ENCODE results near the gene CACNG7.
"Not testable (repeated sequence)": the region's sequence is repeated elsewhere in the genome, so short reads cannot be mapped to it uniquely, and the experiment has no call there.

The CACNG7 gene

DNA sequence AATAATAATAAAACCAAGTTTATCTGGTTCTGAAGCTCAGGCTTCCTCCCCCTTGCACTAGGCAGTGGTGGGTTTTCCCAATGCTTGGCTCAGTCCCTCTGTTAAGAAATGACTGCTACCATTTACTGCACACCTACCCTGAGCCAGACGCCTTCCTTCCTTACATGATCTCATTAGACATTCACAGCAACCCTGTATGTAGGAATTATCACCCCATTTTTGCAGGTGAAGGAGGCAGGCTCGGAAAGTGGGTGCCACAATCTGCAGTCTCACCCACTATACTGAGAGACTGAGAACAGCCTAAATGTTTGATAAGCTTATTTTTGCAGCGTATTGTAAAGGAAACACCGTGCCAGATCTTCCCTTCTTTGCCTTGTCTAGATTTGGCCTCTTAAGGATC is 35.3 kb downstream of the CACNG7 start:
- H3K9ac ChIP-seq (ENCODE audit: insufficient read length, low read depth): no peak overlapping the region
- H3K36me3 ChIP-seq (ENCODE audit: insufficient read depth, insufficient read length, low read length): no peaks in the 10 kb centered on the region
- no peak for TF ChIP-seq YY1 (IDR thresholded peaks at IDR 0.05; ENCODE audit: insufficient read depth, insufficient read length)
- no peak for TF ChIP-seq SUZ12 (IDR thresholded peaks at IDR 0.05; ENCODE audit: extremely low read depth, insufficient read depth, insufficient read length)
- peaks cover 4% of the 10 kb centered on the region for H3K4me1 ChIP-seq (ENCODE audit: insufficient read depth, insufficient read length)
- no peak for DNase-seq (ENCODE audit: low read depth, low spot score)
- no peaks in the 10 kb centered on the region for H3K9me3 ChIP-seq (ENCODE audit: insufficient read depth, low read length)
- no peaks in the 10 kb centered on the region for H3K27me3 ChIP-seq (ENCODE audit: insufficient read depth, insufficient read length)
- H3K4me3 ChIP-seq (ENCODE audit: insufficient read length, low read depth): no peak overlapping the region

DNA sequence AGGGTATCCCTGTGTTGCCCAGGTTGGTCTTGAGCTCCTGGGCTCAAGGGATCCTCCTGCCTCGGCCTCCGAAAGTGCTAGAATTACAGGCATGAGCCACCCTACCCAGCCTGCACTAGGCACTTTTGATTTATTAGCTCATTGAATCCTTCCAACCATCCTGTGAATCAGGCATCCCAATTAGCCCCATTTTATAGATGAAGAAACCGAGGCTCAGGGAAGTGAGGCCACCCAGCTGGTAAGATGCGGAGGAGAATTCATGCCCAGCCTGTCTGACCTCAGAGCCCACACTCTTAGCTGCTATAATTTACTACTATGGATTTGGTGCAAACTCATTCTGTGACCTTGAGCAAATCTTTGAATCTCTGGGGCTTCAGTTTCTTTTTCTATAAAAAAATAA is 35.9 kb downstream of the CACNG7 start:
- no peaks in the 10 kb centered on the region for H3K27me3 ChIP-seq (ENCODE audit: insufficient read depth, insufficient read length)
- no peaks in the 10 kb centered on the region for H3K36me3 ChIP-seq (ENCODE audit: insufficient read depth, insufficient read length, low read length)
- peaks cover 4% of the 10 kb centered on the region for H3K4me1 ChIP-seq (ENCODE audit: insufficient read depth, insufficient read length)
- DNase-seq (ENCODE audit: low read depth, low spot score): no peak
- TF ChIP-seq SUZ12 (IDR thresholded peaks at IDR 0.05; ENCODE audit: extremely low read depth, insufficient read depth, insufficient read length) (no peak), YY1 (IDR thresholded peaks at IDR 0.05; ENCODE audit: insufficient read depth, insufficient read length) (no peak), ZNF274 (IDR thresholded peaks at IDR 0.05; ENCODE audit: low read depth, low read length) (no peak)
- H3K4me3 ChIP-seq (ENCODE audit: insufficient read length, low read depth): no peak overlapping the region
- no peaks in the 10 kb centered on the region for H3K9me3 ChIP-seq (ENCODE audit: insufficient read depth, low read length)
- H3K9ac ChIP-seq (ENCODE audit: insufficient read length, low read depth): no peak overlapping the region

DNA sequence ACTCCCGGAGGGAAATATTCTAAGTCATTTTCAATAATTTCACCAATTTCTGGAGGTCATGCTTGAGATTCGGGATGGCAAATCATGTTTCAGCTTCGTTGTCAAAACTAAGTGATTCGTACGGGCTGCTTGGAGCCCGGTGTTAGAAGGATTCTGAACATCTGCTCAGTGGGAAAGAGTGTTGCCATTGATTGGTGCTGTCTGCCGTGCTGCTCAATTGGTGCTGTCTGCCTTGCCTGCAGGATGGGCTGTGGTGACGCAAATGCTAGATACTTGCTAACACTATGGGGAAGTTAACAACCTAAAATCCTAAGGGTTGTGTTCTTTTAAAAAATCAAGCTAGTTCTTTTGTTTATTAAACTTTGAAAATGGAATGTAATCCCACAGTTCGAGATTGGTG is 36.4 kb downstream of the CACNG7 start:
- TF ChIP-seq YY1 (IDR thresholded peaks at IDR 0.05; ENCODE audit: insufficient read depth, insufficient read length) (no peak), ZNF274 (IDR thresholded peaks at IDR 0.05; ENCODE audit: low read depth, low read length) (no peak), SUZ12 (IDR thresholded peaks at IDR 0.05; ENCODE audit: extremely low read depth, insufficient read depth, insufficient read length) (no peak)
- H3K27me3 ChIP-seq (ENCODE audit: insufficient read depth, insufficient read length): no peaks in the 10 kb centered on the region
- no peaks in the 10 kb centered on the region for H3K9me3 ChIP-seq (ENCODE audit: insufficient read depth, low read length)
- H3K9ac ChIP-seq (ENCODE audit: insufficient read length, low read depth): no peak overlapping the region
- no peak for DNase-seq (ENCODE audit: low read depth, low spot score)
- H3K4me3 ChIP-seq (ENCODE audit: insufficient read length, low read depth): peak overlapping the region; percentile 37
- peaks cover 4% of the 10 kb centered on the region for H3K4me1 ChIP-seq (ENCODE audit: insufficient read depth, insufficient read length)
- H3K36me3 ChIP-seq (ENCODE audit: insufficient read depth, insufficient read length, low read length): no peaks in the 10 kb centered on the region

DNA sequence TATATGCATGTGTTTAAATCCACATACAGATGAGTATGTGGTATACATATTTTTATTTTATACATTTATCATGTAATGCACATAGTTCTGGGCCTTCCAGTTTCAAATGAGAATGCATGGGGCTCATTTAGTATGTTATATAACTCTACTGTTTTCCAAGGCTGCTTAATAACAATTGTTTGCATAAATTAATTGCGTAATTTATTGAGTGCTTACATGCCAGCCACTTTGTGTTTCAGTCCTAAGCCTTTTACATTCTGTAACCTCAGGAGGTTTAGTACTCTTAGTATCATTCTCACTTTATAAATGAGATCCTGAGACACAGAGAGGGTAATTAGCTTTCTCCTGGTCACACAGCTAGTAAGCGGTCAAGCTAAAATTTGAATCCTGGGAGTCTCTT is 36.9 kb downstream of the CACNG7 start:
- no peak for TF ChIP-seq SUZ12 (IDR thresholded peaks at IDR 0.05; ENCODE audit: extremely low read depth, insufficient read depth, insufficient read length)
- no peaks in the 10 kb centered on the region for H3K9me3 ChIP-seq (ENCODE audit: insufficient read depth, low read length)
- no peaks in the 10 kb centered on the region for H3K27me3 ChIP-seq (ENCODE audit: insufficient read depth, insufficient read length)
- H3K9ac ChIP-seq (ENCODE audit: insufficient read length, low read depth): no peak overlapping the region
- peak overlapping the region; percentile 37 for H3K4me3 ChIP-seq (ENCODE audit: insufficient read length, low read depth)
- H3K4me1 ChIP-seq (ENCODE audit: insufficient read depth, insufficient read length): peaks cover 4% of the 10 kb centered on the region
- H3K36me3 ChIP-seq (ENCODE audit: insufficient read depth, insufficient read length, low read length): no peaks in the 10 kb centered on the region
- DNase-seq (ENCODE audit: low read depth, low spot score): no peak

DNA sequence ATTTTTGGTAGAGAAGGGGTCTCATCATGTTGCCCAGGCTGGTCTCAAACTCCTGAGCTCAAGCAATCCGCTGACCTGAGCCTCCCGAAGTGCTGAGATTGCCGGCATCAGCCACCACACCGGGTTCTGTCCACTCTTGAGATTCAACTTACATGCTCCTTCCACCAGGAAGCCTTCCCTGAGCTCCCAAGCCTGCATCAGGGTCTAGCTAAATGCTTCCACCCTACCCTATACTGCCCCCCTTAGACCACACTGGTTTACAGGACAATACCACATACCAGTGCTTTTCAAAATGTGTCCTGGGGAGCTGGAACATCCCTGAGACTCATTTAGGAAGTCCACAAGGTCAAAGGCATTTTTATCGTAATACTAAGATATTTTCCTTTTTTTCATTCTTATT is 38.5 kb downstream of the CACNG7 start:
- Histone ChIP-seq H3K9me3 (ENCODE audit: insufficient read depth, low read length) (no peaks in the 10 kb centered on the region), H3K9ac (ENCODE audit: insufficient read length, low read depth) (no peak overlapping the region)
- DNase-seq (ENCODE audit: low read depth, low spot score): peak; percentile 64

DNA sequence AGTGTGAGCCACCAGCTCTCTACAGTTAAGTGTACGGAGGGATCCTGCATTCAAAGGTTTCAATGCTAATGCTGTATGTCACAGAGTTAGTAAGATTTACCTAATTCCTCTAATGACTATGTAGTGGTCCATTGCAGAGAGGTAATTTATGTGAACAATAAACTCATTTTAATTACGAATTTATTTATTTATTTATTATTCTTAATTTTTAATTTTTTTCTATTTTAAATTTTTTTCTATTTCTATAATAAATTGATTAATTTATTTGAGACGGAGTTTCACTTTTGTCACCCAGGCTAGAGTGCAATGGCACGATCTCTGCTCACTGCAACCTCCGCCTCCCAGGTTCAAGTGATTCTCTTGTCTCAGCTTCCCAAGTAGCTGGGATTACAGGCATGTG is 39.5 kb downstream of the CACNG7 start:
- H3K9ac ChIP-seq (ENCODE audit: insufficient read length, low read depth); H3K4me1 ChIP-seq (ENCODE audit: insufficient read depth, insufficient read length); H3K9me3 ChIP-seq (ENCODE audit: insufficient read depth, low read length); DNase-seq (ENCODE audit: low read depth, low spot score); H3K4me3 ChIP-seq (ENCODE audit: insufficient read length, low read depth); H3K27me3 ChIP-seq (ENCODE audit: insufficient read depth, insufficient read length); H3K36me3 ChIP-seq (ENCODE audit: insufficient read depth, insufficient read length, low read length): not testable (repeated sequence)

More for the DNA sequence above, 38.5 kb downstream of the CACNG7 start:
- Histone ChIP-seq H3K4me3 (ENCODE audit: insufficient read length, low read depth) (no peak overlapping the region), H3K27me3 (ENCODE audit: insufficient read depth, insufficient read length) (no peaks in the 10 kb centered on the region), H3K36me3 (ENCODE audit: insufficient read depth, insufficient read length, low read length) (no peaks in the 10 kb centered on the region), H3K4me1 (ENCODE audit: insufficient read depth, insufficient read length) (no peaks in the 10 kb centered on the region)
- no peak for TF ChIP-seq YY1 (IDR thresholded peaks at IDR 0.05; ENCODE audit: insufficient read depth, insufficient read length)
- no peak for TF ChIP-seq SUZ12 (IDR thresholded peaks at IDR 0.05; ENCODE audit: extremely low read depth, insufficient read depth, insufficient read length)
- TF ChIP-seq ZNF274 (IDR thresholded peaks at IDR 0.05; ENCODE audit: low read depth, low read length): no peak

DNA sequence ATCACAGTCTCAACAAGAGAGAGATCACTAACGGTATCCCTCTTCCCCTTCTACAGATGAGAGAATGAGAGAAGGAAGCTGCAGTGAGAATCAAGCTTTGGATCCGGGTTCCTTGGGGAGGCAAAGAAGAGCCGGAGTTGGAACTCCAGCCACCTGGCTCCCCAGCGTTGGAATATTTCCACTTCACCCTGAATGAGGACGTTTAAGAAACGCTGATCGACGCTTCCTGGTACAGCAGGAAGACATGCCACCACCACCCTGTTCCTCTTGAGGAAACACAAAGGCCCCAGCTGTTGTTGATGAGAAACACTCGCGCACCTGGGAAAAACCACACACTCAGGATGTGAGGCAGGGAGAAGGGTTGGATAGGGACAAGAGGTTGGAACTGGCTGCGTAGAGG is 42.4 kb downstream of the CACNG7 start:
- Histone ChIP-seq H3K36me3 (ENCODE audit: insufficient read depth, insufficient read length, low read length) (no peaks in the 10 kb centered on the region), H3K9me3 (ENCODE audit: insufficient read depth, low read length) (no peaks in the 10 kb centered on the region), H3K9ac (ENCODE audit: insufficient read length, low read depth) (no peak overlapping the region), H3K27me3 (ENCODE audit: insufficient read depth, insufficient read length) (no peaks in the 10 kb centered on the region), H3K4me3 (ENCODE audit: insufficient read length, low read depth) (no peak overlapping the region), H3K4me1 (ENCODE audit: insufficient read depth, insufficient read length) (no peaks in the 10 kb centered on the region)
- DNase-seq (ENCODE audit: low read depth, low spot score): no peak
- no peak for TF ChIP-seq SUZ12 (IDR thresholded peaks at IDR 0.05; ENCODE audit: extremely low read depth, insufficient read depth, insufficient read length)
- TF ChIP-seq ZNF274 (IDR thresholded peaks at IDR 0.05; ENCODE audit: low read depth, low read length): no peak
- TF ChIP-seq YY1 (IDR thresholded peaks at IDR 0.05; ENCODE audit: insufficient read depth, insufficient read length): no peak

DNA sequence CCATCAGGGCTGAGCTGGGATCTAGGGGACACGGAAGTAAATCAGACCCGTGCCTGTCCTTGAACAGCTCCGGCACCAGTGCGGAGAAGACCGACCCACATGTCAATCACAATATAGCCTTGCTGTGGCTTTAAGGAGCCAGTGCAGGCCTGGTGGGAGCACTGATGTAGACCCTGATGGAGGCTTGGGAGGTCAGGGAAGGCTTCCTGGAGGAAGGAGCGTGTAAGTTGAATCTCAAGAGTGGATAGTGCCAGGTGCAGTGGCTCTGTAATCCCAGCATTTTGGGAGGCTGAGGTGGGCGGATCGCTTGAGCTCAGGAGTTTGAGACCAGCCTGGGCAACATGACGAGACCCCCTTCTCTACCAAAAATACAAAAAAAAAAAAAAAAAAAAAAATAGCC is 42.9 kb downstream of the CACNG7 start:
- H3K36me3 ChIP-seq (ENCODE audit: insufficient read depth, insufficient read length, low read length): no peaks in the 10 kb centered on the region
- H3K27me3 ChIP-seq (ENCODE audit: insufficient read depth, insufficient read length): no peaks in the 10 kb centered on the region
- H3K9ac ChIP-seq (ENCODE audit: insufficient read length, low read depth): no peak overlapping the region
- H3K9me3 ChIP-seq (ENCODE audit: insufficient read depth, low read length): no peaks in the 10 kb centered on the region
- no peak for DNase-seq (ENCODE audit: low read depth, low spot score)
- TF ChIP-seq ZNF274 (IDR thresholded peaks at IDR 0.05; ENCODE audit: low read depth, low read length) (no peak), YY1 (IDR thresholded peaks at IDR 0.05; ENCODE audit: insufficient read depth, insufficient read length) (no peak), SUZ12 (IDR thresholded peaks at IDR 0.05; ENCODE audit: extremely low read depth, insufficient read depth, insufficient read length) (no peak)
- no peak overlapping the region for H3K4me3 ChIP-seq (ENCODE audit: insufficient read length, low read depth)
- no peaks in the 10 kb centered on the region for H3K4me1 ChIP-seq (ENCODE audit: insufficient read depth, insufficient read length)

Data from NT2/D1 (cell line).